Stimulated activated naive CD8-positive, alpha-beta T cell treated with anti-CD3 and anti-CD28 coated beads, Interleukin-15, Interleukin-2, amounts not matched to agents 100 ng/mL and 50 ng/mL, for 24 hours (primary cell): ENCODE measurements around the gene CIC.
"Not testable (repeated sequence)": the region's sequence is repeated elsewhere in the genome, so short reads cannot be mapped to it uniquely, and the experiment has no call there.

Experiments
- H3K27ac Mint-ChIP-seq: one replicate; pipeline ENCODE4 v1.8.0; 2021; ENCODE audit warnings: mild to moderate bottlenecking, mixed read lengths
- H3K27me3 Mint-ChIP-seq: one replicate; pipeline ENCODE4 v1.8.0; 2021; ENCODE audit warnings: mixed read lengths
- H3K36me3 Mint-ChIP-seq: one replicate; pipeline ENCODE4 v1.8.0; 2021; ENCODE audit warnings: low read depth, mixed read lengths
- H3K4me1 Mint-ChIP-seq: one replicate; pipeline ENCODE4 v1.8.0; 2021; ENCODE audit warnings: low read depth, mixed read lengths
- H3K4me3 Mint-ChIP-seq: one replicate; pipeline ENCODE4 v1.8.0; 2021; ENCODE audit warnings: mild to moderate bottlenecking, mixed read lengths
- H3K9me3 Mint-ChIP-seq: one replicate; pipeline ENCODE4 v1.8.0; 2021; ENCODE audit warnings: mixed read lengths

CIC gene

GRCh38 chr19:42328854-42329253 is 59.8 kb downstream of the CIC start:
- Mint-ChIP-seq H3K36me3 (no peaks in the 10 kb centered on the region), H3K4me1 (peaks cover 18% of the 10 kb centered on the region), H3K27me3 (peaks cover 5% of the 10 kb centered on the region), H3K27ac (no peak overlapping the region), H3K9me3 (no peaks in the 10 kb centered on the region), H3K4me3 (no peak overlapping the region)

- H3K36me3 Mint-ChIP-seq: no peaks in the 10 kb centered on the region
- H3K9me3 Mint-ChIP-seq: no peaks in the 10 kb centered on the region
- H3K27me3 Mint-ChIP-seq: no peaks in the 10 kb centered on the region
- no peak overlapping the region for H3K27ac Mint-ChIP-seq
- H3K4me1 Mint-ChIP-seq: peaks cover 12% of the 10 kb centered on the region
- no peak overlapping the region for H3K4me3 Mint-ChIP-seq
Measured at GRCh38 chr19:42330241-42330711, 61.2 kb downstream of the CIC start.

GRCh38 chr19:42331333-42331732 is 62.3 kb downstream of the CIC start:
- H3K27ac Mint-ChIP-seq, H3K27me3 Mint-ChIP-seq: not testable (repeated sequence)

GRCh38 chr19:42332059-42332458 is 63.0 kb downstream of the CIC start:
- Mint-ChIP-seq H3K4me1 (peaks cover 1% of the 10 kb centered on the region), H3K27ac (no peak overlapping the region), H3K27me3 (no peaks in the 10 kb centered on the region), H3K4me3 (no peak overlapping the region), H3K36me3 (no peaks in the 10 kb centered on the region), H3K9me3 (no peaks in the 10 kb centered on the region)

More at GRCh38 chr19:42331333-42331732, 62.3 kb downstream of the CIC start:
- H3K36me3 Mint-ChIP-seq, H3K9me3 Mint-ChIP-seq, H3K4me3 Mint-ChIP-seq, H3K4me1 Mint-ChIP-seq: not testable (repeated sequence)

GRCh38 chr19:42333018-42333417 is 64.0 kb downstream of the CIC start:
- Mint-ChIP-seq H3K4me3 (no peak overlapping the region), H3K36me3 (no peaks in the 10 kb centered on the region), H3K27me3 (no peaks in the 10 kb centered on the region), H3K27ac (no peak overlapping the region), H3K4me1 (no peaks in the 10 kb centered on the region), H3K9me3 (no peaks in the 10 kb centered on the region)

GRCh38 chr19:42333975-42334696 is 65.1 kb downstream of the CIC start:
- Mint-ChIP-seq H3K4me1 (no peaks in the 10 kb centered on the region), H3K9me3 (no peaks in the 10 kb centered on the region), H3K4me3 (no peak overlapping the region), H3K27ac (no peak overlapping the region), H3K36me3 (peaks cover 3% of the 10 kb centered on the region), H3K27me3 (no peaks in the 10 kb centered on the region)

GRCh38 chr19:42334697-42335373 is 65.8 kb downstream of the CIC start:
- H3K4me3 Mint-ChIP-seq: no peak overlapping the region
- peaks cover 3% of the 10 kb centered on the region for H3K36me3 Mint-ChIP-seq
- H3K4me1 Mint-ChIP-seq: no peaks in the 10 kb centered on the region
- H3K9me3 Mint-ChIP-seq: no peaks in the 10 kb centered on the region
- no peaks in the 10 kb centered on the region for H3K27me3 Mint-ChIP-seq
- H3K27ac Mint-ChIP-seq: no peak overlapping the region

GRCh38 chr19:42335374-42335936 is 66.4 kb downstream of the CIC start:
- H3K36me3 Mint-ChIP-seq: peaks cover 3% of the 10 kb centered on the region
- no peaks in the 10 kb centered on the region for H3K4me1 Mint-ChIP-seq
- H3K4me3 Mint-ChIP-seq: no peak overlapping the region
- H3K9me3 Mint-ChIP-seq: no peaks in the 10 kb centered on the region
- no peak overlapping the region for H3K27ac Mint-ChIP-seq
- H3K27me3 Mint-ChIP-seq: no peaks in the 10 kb centered on the region

- H3K4me3 Mint-ChIP-seq: no peak overlapping the region
- H3K4me1 Mint-ChIP-seq: no peaks in the 10 kb centered on the region
- no peaks in the 10 kb centered on the region for H3K9me3 Mint-ChIP-seq
- H3K27me3 Mint-ChIP-seq: no peaks in the 10 kb centered on the region
- H3K27ac Mint-ChIP-seq: no peak overlapping the region
- peaks cover 3% of the 10 kb centered on the region for H3K36me3 Mint-ChIP-seq
Measured at GRCh38 chr19:42335971-42336370, 66.9 kb downstream of the CIC start.

GRCh38 chr19:42339126-42339860 is 70.2 kb downstream of the CIC start:
- not testable (repeated sequence) for H3K36me3 Mint-ChIP-seq, H3K27me3 Mint-ChIP-seq, H3K27ac Mint-ChIP-seq, H3K9me3 Mint-ChIP-seq, H3K4me1 Mint-ChIP-seq, H3K4me3 Mint-ChIP-seq

GRCh38 chr19:42339922-42340321 is 70.9 kb downstream of the CIC start:
- not testable (repeated sequence) for H3K36me3 Mint-ChIP-seq, H3K27ac Mint-ChIP-seq, H3K4me3 Mint-ChIP-seq, H3K9me3 Mint-ChIP-seq, H3K4me1 Mint-ChIP-seq, H3K27me3 Mint-ChIP-seq

- Mint-ChIP-seq H3K36me3 (peaks cover under 1% of the 10 kb centered on the region), H3K27me3 (no peaks in the 10 kb centered on the region), H3K4me3 (no peak overlapping the region), H3K4me1 (no peaks in the 10 kb centered on the region), H3K27ac (no peak overlapping the region), H3K9me3 (no peaks in the 10 kb centered on the region)
Measured at GRCh38 chr19:42343344-42344110, 74.5 kb downstream of the CIC start.

GRCh38 chr19:42344336-42344893 is 75.4 kb downstream of the CIC start:
- H3K36me3 Mint-ChIP-seq: no peaks in the 10 kb centered on the region
- H3K9me3 Mint-ChIP-seq: no peaks in the 10 kb centered on the region
- H3K27ac Mint-ChIP-seq: no peak overlapping the region

More at GRCh38 chr19:42344336-42344893, 75.4 kb downstream of the CIC start:
- H3K4me1 Mint-ChIP-seq: no peaks in the 10 kb centered on the region
- no peak overlapping the region for H3K4me3 Mint-ChIP-seq
- H3K27me3 Mint-ChIP-seq: no peaks in the 10 kb centered on the region
